HepG2 (cell line): Measurements from ENCODE around the gene NCCRP1. TPM values are rescaled to one million over a fixed set of nuclear protein-coding genes. Genes with fewer than 3 reads are reported as not detected.

Source experiments
- ATAC-seq: fragments of 200-7000 bp; cut with Tn5 transposase; 3 replicates; pipeline ENCODE4 v1.9.1; 2020; ENCODE audit warnings: mild to moderate bottlenecking, moderate library complexity
- BruUV-seq: library from RNA; stranded (reverse); fragments of 400-500 nt; replicated peaks from 2 replicates; lab custom pipeline; 2021; lab: Mats Ljungman, UMichigan
- CTCF ChIA-PET: fragments of 300-600 bp; formaldehyde crosslinking; extraction: SDS; loops from one replicate; lab custom pipeline; 2021; ENCODE audit warnings: low total read pairs, inconsistent platforms, low intra/inter-chr PET ratio; lab: Yijun Ruan, JAX
- POLR2A ChIA-PET: fragments of 350-600 bp; sonication (Branson Sonifier 250); formaldehyde crosslinking; loops from one replicate; lab custom pipeline; 2020; ENCODE audit warnings: antibody characterized with exemption, inconsistent platforms; lab: Yijun Ruan, JAX
- DNase-seq: peaks from one replicate; pipeline ENCODE4 v3.0.0-alpha.2; 2015; ENCODE audit warnings: low spot score
- FAIRE-seq: peaks from 3 replicates; lab custom pipeline; 2011; peaks lifted over from hg19 to GRCh38; lab: Jason Lieb, UNC
- H2AFZ ChIP-seq: one replicate; pipeline ENCODE4 v1.6.1; 2011; ENCODE audit warnings: low read length, inconsistent platforms
- H3K27ac ChIP-seq: fragments of 300-600 bp; 3 replicates; pipeline ENCODE4 v1.8.0; 2011; ENCODE audit warnings: mixed run types, mild to moderate bottlenecking, mixed read lengths, low read length, inconsistent platforms; ENCODE audit not compliant: insufficient read depth; ENCODE audit errors: extremely low read length
- H3K27me3 ChIP-seq, 2 experiments: fragments of 200-600 bp in 1 of 2; 2 replicates in 1 of 2; 3 replicates in 1 of 2; pipeline versions ENCODE4 v1.6.0 to v1.8.0; 2011; ENCODE audit warnings: low read length in 2 of 2, mild to moderate bottlenecking in 2 of 2, moderate library complexity in 2 of 2, inconsistent platforms in 1 of 2; ENCODE audit not compliant: insufficient read depth in 2 of 2, control insufficient read depth in 1 of 2
- H3K36me3 ChIP-seq, 2 experiments: fragments of 200-600 bp in 1 of 2; replicated peaks in 1 of 2; 2 replicates in 1 of 2; 3 replicates in 1 of 2; pipeline versions ENCODE4 v1.5.1 to v1.8.0; 2011; ENCODE audit warnings: low read length in 2 of 2, inconsistent platforms in 1 of 2; ENCODE audit not compliant: insufficient read depth in 2 of 2, control insufficient read depth in 1 of 2
- H3K4me1 ChIP-seq: 2 replicates; pipeline ENCODE4 v1.5.1; 2012; ENCODE audit warnings: low read length, inconsistent platforms; ENCODE audit not compliant: insufficient read depth
- H3K4me2 ChIP-seq: 2 replicates; pipeline ENCODE4 v1.6.0; 2011; ENCODE audit warnings: low read depth, low read length, inconsistent platforms
- H3K4me3 ChIP-seq, 3 experiments: fragments of 200-600 bp in 1 of 3; sonication (generic), shearing (Covaris generic) in 1 of 3; replicated peaks in 1 of 3; 2 replicates each; pipeline ENCODE4 v1.5.1; 2011 to 2016; ENCODE audit warnings: low read length in 3 of 3, inconsistent platforms in 2 of 3, low read depth in 2 of 3, mild to moderate bottlenecking in 2 of 3, control low read depth in 1 of 3, mixed read lengths in 1 of 3; ENCODE audit not compliant: insufficient read depth in 1 of 3
- H3K79me2 ChIP-seq: one replicate; pipeline ENCODE4 v1.6.1; 2011; ENCODE audit warnings: low read length, inconsistent platforms; ENCODE audit not compliant: insufficient read depth
- H3K9ac ChIP-seq: 2 replicates; pipeline ENCODE4 v1.6.0; 2011; ENCODE audit warnings: mild to moderate bottlenecking, low read depth, low read length, inconsistent platforms; ENCODE audit not compliant: insufficient read depth
- H3K9me3 ChIP-seq: 2 replicates; pipeline ENCODE4 v1.5.1; 2012; ENCODE audit warnings: mild to moderate bottlenecking, low read length
- H4K20me1 ChIP-seq: 2 replicates; pipeline ENCODE4 v1.6.0; 2011; ENCODE audit warnings: inconsistent platforms, mild to moderate bottlenecking, low read length, moderate library complexity; ENCODE audit not compliant: insufficient read depth
- CSRNP1 ChIP-seq: sonication (generic); formaldehyde crosslinking; IDR thresholded peaks from 2 replicates; pipeline ENCODE4 v1.8.1; 2023; ENCODE audit warnings: mild to moderate bottlenecking, missing genetic modification reagents
- FOXP1 ChIP-seq, 2 experiments: fragments of 450-650 bp in 1 of 2; IDR thresholded peaks; 2 replicates each; pipeline ENCODE4 v1.6.1; 2017 to 2018; ENCODE audit warnings: antibody characterized with exemption in 1 of 2
- HNRNPLL ChIP-seq: fragments of 200-400 bp; formaldehyde crosslinking; IDR thresholded peaks from 2 replicates; pipeline ENCODE4 v1.6.1; 2017; ENCODE audit warnings: mild to moderate bottlenecking, low read depth, low read length; ENCODE audit not compliant: poor library complexity, severe bottlenecking
- MEIS2 ChIP-seq: sonication (generic); formaldehyde crosslinking; IDR thresholded peaks from 2 replicates; pipeline ENCODE4 v1.9.0; 2021; ENCODE audit warnings: mild to moderate bottlenecking, missing genetic modification reagents
- MIER2 ChIP-seq: IDR thresholded peaks from 2 replicates; pipeline ENCODE4 v1.6.1; 2016; ENCODE audit warnings: missing biosample characterization, missing genetic modification reagents
- NR0B2 ChIP-seq: sonication (generic); formaldehyde crosslinking; IDR thresholded peaks from 2 replicates; pipeline ENCODE4 v1.4.0; 2020; ENCODE audit warnings: mild to moderate bottlenecking, missing genetic modification reagents
- STAT6 ChIP-seq: sonication (generic); formaldehyde crosslinking; IDR thresholded peaks from 2 replicates; pipeline ENCODE4 v1.4.0; 2020; ENCODE audit warnings: missing genetic modification reagents, mild to moderate bottlenecking, borderline replicate concordance
- ZC3H13 ChIP-seq: sonication (generic); formaldehyde crosslinking; IDR thresholded peaks from 2 replicates; pipeline ENCODE4 v1.8.1; 2023; ENCODE audit warnings: mild to moderate bottlenecking, missing genetic modification reagents, moderate library complexity
- ZNF101 ChIP-seq: sonication (generic); formaldehyde crosslinking; IDR thresholded peaks from 2 replicates; pipeline ENCODE4 v1.4.0; 2020; ENCODE audit warnings: mild to moderate bottlenecking, low read depth, missing genetic modification reagents, borderline replicate concordance
- ZNF709 ChIP-seq: sonication (generic); formaldehyde crosslinking; IDR thresholded peaks from 2 replicates; pipeline ENCODE4 v1.5.0; 2020; ENCODE audit warnings: mild to moderate bottlenecking, missing genetic modification reagents
- whole genome bisulfite sequencing: methylation state at CpG from one replicate; pipeline ENCODE4 v1.1.6; 2017; ENCODE audit warnings: low lambda C conversion rate; 5-methylcytosine and 5-hydroxymethylcytosine counted together
- in situ Hi-C: cut with HindIII; loops from 2 replicates; pipeline ENCODE4 v1.10.0; 2017; ENCODE audit warnings: low pct_unique_long_range_greater_than_20kb; ENCODE audit not compliant: extremely low pct_ligation_motif_present
- intact Hi-C: fragments of 100-400 bp; cut with micrococcal nuclease; formaldehyde crosslinking; loops from one replicate; pipeline ENCODE4 v1.10.0; 2022; ENCODE audit not compliant: unreplicated experiment
- polyA plus RNA-seq, 8 experiments: library from polyadenylated mRNA; depleted of rRNA in 3 of 8; stranded (reverse) in 7 of 8; unstranded in 1 of 8; fragments of >200 nt; fragmentation: Illumina TruSeq in 4 of 8; extraction: Trizol in 4 of 8; gene quantifications; 2 replicates each; pipeline versions ENCODE4 v1.2.1 to v1.2.3, GENCODE V29; 2011 to 2016; ENCODE audit warnings: low read depth in 4 of 8, missing spikeins in 1 of 8, mixed read lengths in 1 of 8; ENCODE audit not compliant: insufficient read depth in 1 of 8
- total RNA-seq, 5 experiments: library from RNA; depleted of rRNA; stranded (reverse); fragments of >200 nt; fragmentation: Illumina TruSeq; extraction: Trizol; gene quantifications; 2 replicates each; pipeline ENCODE4 v1.2.3, GENCODE V29; 2016; ENCODE audit warnings: low read depth in 1 of 5

The NCCRP1 gene
- total and polyA plus RNA-seq, 2 of the 13 experiments (the other 11 are each of a cell fraction or from before 2014, with no cell fraction given) = not detected

- H2AFZ ChIP-seq = no peak overlapping the region
- H3K4me2 ChIP-seq = no peak overlapping the region
- BruUV-seq = no TSS peak
- H3K27ac ChIP-seq = no peak overlapping the region
- H3K79me2 ChIP-seq = peaks cover 53% of the 10 kb centered on the region
- peaks cover 52% of the 10 kb centered on the region for H3K4me1 ChIP-seq
- H3K9me3 ChIP-seq = no peaks in the 10 kb centered on the region
- no peaks in the 10 kb centered on the region for H3K27me3 ChIP-seq
- H3K9ac ChIP-seq = no peak overlapping the region
- POLR2A ChIA-PET = interaction anchor here (3.6 kb wide), 1 partner anchor 10 kb away, joined by 26 read pairs; no protein-coding TSS in a partner anchor
- H4K20me1 ChIP-seq = peaks cover 18% of the 10 kb centered on the region; the same call in 1 of the 2 replicates
- intact Hi-C loops (loop anchor here (5.0 kb wide), 1 partner anchor 33 kb away; no protein-coding TSS in a partner anchor), in situ Hi-C loops (no loop called here)
- FAIRE-seq (no peak), DNase-seq (no peak), ATAC-seq (no peak)
- TF ChIP-seq ZNF709 (no peak), MIER2 (CRISPR knock-in tag) (no peak)
- no peak overlapping the region for H3K4me3 ChIP-seq
- peaks cover 1 to 12% of the 10 kb centered on the region in 2 experiments; a peak in 2 of 5 replicates for H3K36me3 ChIP-seq
- whole genome bisulfite sequencing = 94% methylated on average over 9 of the region's 15 CpGs
- CTCF ChIA-PET = no interaction called here
These were observed 41.0 kb upstream of the NCCRP1 start for GRCh38 chr19:39155741-39156140.

GRCh38 chr19:39156326-39157230 lies 40.2 kb upstream of the NCCRP1 start:
- peak overlapping the region; percentile 55 for H3K4me2 ChIP-seq
- intact Hi-C loops = loop anchor here (5.0 kb wide), 1 partner anchor 34 kb away; no protein-coding TSS in a partner anchor
- H3K27ac ChIP-seq = peak overlapping the region; percentile 66
- H3K36me3 ChIP-seq = peaks cover 1 to 8% of the 10 kb centered on the region in 2 experiments; a peak in 2 of 5 replicates
- WGBS = 66% methylated on average over 4 of the region's 24 CpGs
- in situ Hi-C loops = no loop called here
- FAIRE-seq = no peak
- H3K4me3 ChIP-seq = peak overlapping the region in 1 of 3 experiments; percentile 45; a peak in 2 of 6 replicates
- CTCF ChIA-PET = no interaction called here
- DNase-seq = no peak
- POLR2A ChIA-PET = interaction anchor here (3.6 kb wide), 1 partner anchor 11 kb away, joined by 26 read pairs; no protein-coding TSS in a partner anchor
- H2AFZ ChIP-seq = no peak overlapping the region
- BruUV-seq = no TSS peak
- no peaks in the 10 kb centered on the region for H3K9me3 ChIP-seq
- peaks cover 52% of the 10 kb centered on the region for H3K4me1 ChIP-seq
- peaks cover 18% of the 10 kb centered on the region; the same call in 1 of the 2 replicates for H4K20me1 ChIP-seq
- no peaks in the 10 kb centered on the region for H3K27me3 ChIP-seq
- H3K79me2 ChIP-seq = peaks cover 50% of the 10 kb centered on the region
- ATAC-seq = peak; percentile 17
- peak overlapping the region; percentile 10; the same call in 1 of the 2 replicates for H3K9ac ChIP-seq
- TF ChIP-seq CSRNP1 (CRISPR knock-in tag) = no peak
- no peak for TF ChIP-seq ZC3H13 (CRISPR knock-in tag)
- TF ChIP-seq FOXP1 (IDR thresholded peaks at IDR 0.05) = no peak
- TF ChIP-seq FOXP1 (CRISPR knock-in tag; IDR thresholded peaks at IDR 0.05) = no peak
- no peak for TF ChIP-seq ZNF101 (CRISPR knock-in tag)
- no peak for TF ChIP-seq NR0B2 (CRISPR knock-in tag)
- no peak for TF ChIP-seq STAT6 (CRISPR knock-in tag)
- TF ChIP-seq HNRNPLL = no peak
- TF ChIP-seq MEIS2 = no peak
